Muscle of leg (tissue), 11 donors: Measurements from ENCODE around the gene MAPK14. TPM values are rescaled to one million over a fixed set of nuclear protein-coding genes. Genes with fewer than 3 reads are reported as not detected.
A peak's percentile ranks its signal among the peaks of the same experiment; 100 is the strongest.

Experiments used
- DNase-seq: peaks from one replicate; pipeline ENCODE4 v3.0.0; 2013
- H3K27ac ChIP-seq: one replicate; pipeline ENCODE4 v1.5.1; 2013; ENCODE audit warnings: mild to moderate bottlenecking, low read length, control low read depth
- H3K27me3 ChIP-seq: one replicate; pipeline ENCODE4 v1.6.1; 2013; ENCODE audit warnings: low read length; ENCODE audit not compliant: control insufficient read depth, insufficient read depth
- H3K36me3 ChIP-seq: one replicate; pipeline ENCODE4 v1.6.1; 2013; ENCODE audit warnings: low read length; ENCODE audit not compliant: control insufficient read depth, insufficient read depth
- H3K4me1 ChIP-seq: one replicate; pipeline ENCODE4 v1.6.1; 2013; ENCODE audit warnings: low read length; ENCODE audit not compliant: control insufficient read depth, insufficient read depth
- H3K4me3 ChIP-seq: one replicate; pipeline ENCODE4 v1.5.1; 2013; ENCODE audit warnings: low read length, control low read depth
- H3K9me3 ChIP-seq: replicated peaks from 2 replicates; pipeline ENCODE4 v1.6.1; 2013; ENCODE audit warnings: low read depth, low read length; ENCODE audit not compliant: control insufficient read depth
- WGBS: methylation state at CpG from one replicate; pipeline ENCODE4 v1.1.5; 2013; ENCODE audit warnings: missing lambda C conversion rate; ENCODE audit not compliant: insufficient coverage; 5-methylcytosine and 5-hydroxymethylcytosine counted together
- polyA plus RNA-seq, 8 donors: library from polyadenylated mRNA; unstranded; fragments of 120-200 nt; gene quantifications; one replicate each; pipeline versions ENCODE4 v1.2.1 to v1.2.3, GENCODE V29; 2013; ENCODE audit warnings: inconsistent platforms in 1 of 8, low replicate concordance in 1 of 8; ENCODE audit not compliant: insufficient read length in 8 of 8, insufficient read depth in 1 of 8
- total RNA-seq: library from RNA; stranded (reverse); fragments of 120-200 nt; gene quantifications from one replicate; pipeline ENCODE4 v1.2.4, GENCODE V29; 2013

MAPK14 gene
- total and polyA plus RNA-seq, 9 donors: 27.5 to 36.8 (median 32.9) TPM

- DNase-seq: peak; percentile 76
- Histone ChIP-seq H3K27ac (no peak overlapping the region), H3K9me3 (no peaks in the 10 kb centered on the region), H3K4me3 (no peak overlapping the region), H3K27me3 (no peaks in the 10 kb centered on the region), H3K4me1 (peaks cover 4% of the 10 kb centered on the region), H3K36me3 (no peaks in the 10 kb centered on the region)
- WGBS: 50% methylated on average over 1 of the region's 2 CpGs
Observed at GRCh38 chr6:36052097-36052496, 24.5 kb downstream of the MAPK14 start.

GRCh38 chr6:36053878-36054277 lies 26.3 kb downstream of the MAPK14 start:
- WGBS: no CpG with 5 or more reads among the region's 2 CpGs
- no peak overlapping the region for H3K4me3 ChIP-seq
- DNase-seq: no peak
- H3K9me3 ChIP-seq: no peaks in the 10 kb centered on the region
- no peak overlapping the region for H3K27ac ChIP-seq
- H3K4me1 ChIP-seq: peaks cover 4% of the 10 kb centered on the region
- H3K36me3 ChIP-seq: no peaks in the 10 kb centered on the region
- H3K27me3 ChIP-seq: no peaks in the 10 kb centered on the region

- DNase-seq: no peak
- Histone ChIP-seq H3K27ac (no peak overlapping the region), H3K4me1 (peaks cover 4% of the 10 kb centered on the region), H3K4me3 (no peak overlapping the region), H3K36me3 (peaks cover under 1% of the 10 kb centered on the region), H3K9me3 (no peaks in the 10 kb centered on the region), H3K27me3 (no peaks in the 10 kb centered on the region)
- no CpG with 5 or more reads among the region's 2 CpGs for WGBS
Observed at GRCh38 chr6:36054415-36054814, 26.8 kb downstream of the MAPK14 start.

GRCh38 chr6:36054956-36055355 lies 27.3 kb downstream of the MAPK14 start:
- Histone ChIP-seq H3K4me1 (peaks cover 4% of the 10 kb centered on the region), H3K27me3 (no peaks in the 10 kb centered on the region), H3K27ac (no peak overlapping the region), H3K36me3 (peaks cover 6% of the 10 kb centered on the region), H3K4me3 (no peak overlapping the region), H3K9me3 (no peaks in the 10 kb centered on the region)
- no peak for DNase-seq
- WGBS: 43% methylated on average over 1 of the region's 2 CpGs

- Histone ChIP-seq H3K27me3 (no peaks in the 10 kb centered on the region), H3K4me1 (peaks cover 4% of the 10 kb centered on the region), H3K9me3 (no peaks in the 10 kb centered on the region), H3K36me3 (peaks cover 8% of the 10 kb centered on the region), H3K4me3 (no peak overlapping the region), H3K27ac (no peak overlapping the region)
- WGBS: no CpG with 5 or more reads among the region's 1 CpG
- DNase-seq: no peak
Observed at GRCh38 chr6:36056178-36056577, 28.6 kb downstream of the MAPK14 start.

- no peaks in the 10 kb centered on the region for H3K27me3 ChIP-seq
- H3K4me1 ChIP-seq: no peaks in the 10 kb centered on the region
- H3K4me3 ChIP-seq: no peak overlapping the region
- H3K36me3 ChIP-seq: peaks cover 8% of the 10 kb centered on the region
- no peak overlapping the region for H3K27ac ChIP-seq
- WGBS: no CpG with 5 or more reads among the region's 2 CpGs
- no peaks in the 10 kb centered on the region for H3K9me3 ChIP-seq
- DNase-seq: no peak
Observed at GRCh38 chr6:36061236-36061635, 33.6 kb downstream of the MAPK14 start.

GRCh38 chr6:36062247-36062646 lies 34.6 kb downstream of the MAPK14 start:
- no CpG with 5 or more reads among the region's 2 CpGs for WGBS
- H3K27me3 ChIP-seq: no peaks in the 10 kb centered on the region
- no peaks in the 10 kb centered on the region for H3K9me3 ChIP-seq
- H3K27ac ChIP-seq: no peak overlapping the region
- peaks cover 8% of the 10 kb centered on the region for H3K36me3 ChIP-seq
- no peaks in the 10 kb centered on the region for H3K4me1 ChIP-seq
- no peak overlapping the region for H3K4me3 ChIP-seq
- no peak for DNase-seq

- H3K4me1 ChIP-seq: no peaks in the 10 kb centered on the region
- H3K36me3 ChIP-seq: peaks cover 8% of the 10 kb centered on the region
- no peak overlapping the region for H3K27ac ChIP-seq
- 100% methylated on average over 3 of the region's 4 CpGs for WGBS
- H3K27me3 ChIP-seq: no peaks in the 10 kb centered on the region
- no peak overlapping the region for H3K4me3 ChIP-seq
- no peaks in the 10 kb centered on the region for H3K9me3 ChIP-seq
- no peak for DNase-seq
Observed at GRCh38 chr6:36063318-36064060, 35.9 kb downstream of the MAPK14 start.

GRCh38 chr6:36064770-36065396 lies 37.3 kb downstream of the MAPK14 start:
- Histone ChIP-seq H3K4me3 (no peak overlapping the region), H3K27me3 (no peaks in the 10 kb centered on the region), H3K4me1 (no peaks in the 10 kb centered on the region), H3K9me3 (no peaks in the 10 kb centered on the region), H3K27ac (no peak overlapping the region), H3K36me3 (peaks cover 3% of the 10 kb centered on the region)
- WGBS: 90% methylated on average over 1 of the region's 3 CpGs
- no peak for DNase-seq

GRCh38 chr6:36065916-36066315 lies 38.3 kb downstream of the MAPK14 start:
- Histone ChIP-seq H3K4me3 (no peak overlapping the region), H3K27ac (no peak overlapping the region), H3K27me3 (no peaks in the 10 kb centered on the region), H3K4me1 (no peaks in the 10 kb centered on the region), H3K9me3 (no peaks in the 10 kb centered on the region), H3K36me3 (no peaks in the 10 kb centered on the region)
- DNase-seq: no peak
